Activated CD8-positive, alpha-beta memory T cell treated with anti-CD3 and anti-CD28 coated beads for 36 hours (primary cell): ENCODE data around the gene WDPCP. TPM values are rescaled to one million over a fixed set of nuclear protein-coding genes. Genes with fewer than 3 reads are reported as not detected.
"Not testable (repeated sequence)": the region's sequence is repeated elsewhere in the genome, so short reads cannot be mapped to it uniquely, and the experiment has no call there.

Experiments
- CTCF ChIA-PET: fragments of 350-600 bp; sonication (Branson Sonifier 250); formaldehyde crosslinking; loops from one replicate; lab custom pipeline; 2021; ENCODE audit warnings: antibody characterized with exemption; lab: Charles Lee
- POLR2A ChIA-PET: fragments of 350-600 bp; sonication (Branson Sonifier 250); formaldehyde crosslinking; loops from one replicate; lab custom pipeline; 2021; ENCODE audit warnings: antibody characterized with exemption; lab: Charles Lee
- total RNA-seq, 2 experiments: library from RNA; stranded (reverse); gene quantifications; one replicate each; pipeline ENCODE4 v1.2.3, GENCODE V29; 2021

Gene WDPCP, protein sequence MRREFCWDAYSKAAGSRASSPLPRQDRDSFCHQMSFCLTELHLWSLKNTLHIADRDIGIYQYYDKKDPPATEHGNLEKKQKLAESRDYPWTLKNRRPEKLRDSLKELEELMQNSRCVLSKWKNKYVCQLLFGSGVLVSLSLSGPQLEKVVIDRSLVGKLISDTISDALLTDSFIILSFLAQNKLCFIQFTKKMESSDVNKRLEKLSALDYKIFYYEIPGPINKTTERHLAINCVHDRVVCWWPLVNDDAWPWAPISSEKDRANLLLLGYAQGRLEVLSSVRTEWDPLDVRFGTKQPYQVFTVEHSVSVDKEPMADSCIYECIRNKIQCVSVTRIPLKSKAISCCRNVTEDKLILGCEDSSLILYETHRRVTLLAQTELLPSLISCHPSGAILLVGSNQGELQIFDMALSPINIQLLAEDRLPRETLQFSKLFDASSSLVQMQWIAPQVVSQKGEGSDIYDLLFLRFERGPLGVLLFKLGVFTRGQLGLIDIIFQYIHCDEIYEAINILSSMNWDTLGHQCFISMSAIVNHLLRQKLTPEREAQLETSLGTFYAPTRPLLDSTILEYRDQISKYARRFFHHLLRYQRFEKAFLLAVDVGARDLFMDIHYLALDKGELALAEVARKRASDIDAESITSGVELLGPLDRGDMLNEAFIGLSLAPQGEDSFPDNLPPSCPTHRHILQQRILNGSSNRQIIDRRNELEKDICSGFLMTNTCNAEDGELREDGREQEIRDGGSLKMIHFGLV
- total RNA-seq = 1 to 10 TPM; 5.5 to 7.8 TPM

DNA sequence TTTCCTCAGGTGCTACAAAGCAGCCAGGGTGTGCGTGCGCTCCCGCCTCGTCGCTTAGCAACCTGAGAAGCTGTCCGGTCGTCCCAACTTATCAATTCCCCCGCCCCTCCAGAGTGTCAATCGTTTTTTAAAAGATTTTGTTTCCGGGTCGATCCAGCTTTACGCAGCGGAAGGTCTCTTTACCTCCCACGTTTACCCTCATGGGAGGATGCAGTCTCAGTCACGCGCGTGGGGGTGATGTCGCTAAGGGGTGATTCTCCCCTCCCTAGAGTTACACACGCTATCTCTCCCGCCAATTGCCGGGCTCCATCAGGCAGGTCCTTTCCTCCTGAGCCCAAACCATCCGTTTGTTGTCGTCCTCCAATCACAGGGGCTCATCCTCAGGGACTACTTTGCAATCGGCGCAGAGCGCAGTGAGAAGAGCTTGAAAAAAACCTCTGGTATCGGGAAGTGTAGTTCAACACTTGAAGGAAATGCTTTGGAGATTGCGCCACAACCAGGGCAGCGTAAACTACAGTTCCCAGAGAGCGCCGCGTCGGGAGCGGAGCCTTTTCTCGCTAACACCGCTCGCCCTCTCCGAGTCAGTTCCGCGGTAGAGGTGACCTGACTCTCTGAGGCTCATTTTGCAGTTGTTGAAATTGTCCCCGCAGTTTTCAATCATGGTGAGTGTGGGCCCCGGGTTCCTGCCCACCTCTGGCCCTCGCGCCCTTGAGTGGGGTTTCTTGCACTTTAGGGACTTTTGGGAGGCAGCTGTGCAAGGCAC, at the start of gene WDPCP, which contains the start of gene MDH1:
Gene WDPCP, minus strand, starts transcription at position 93 of the 763 bp plus-strand sequence. CDS start 206 bp downstream, outside the sequence.
Gene MDH1, plus strand, starts transcription at position 579 of the 763 bp plus-strand sequence. Its CDS starts 81 bp downstream, at position 660.
- ChIA-PET POLR2A (interaction anchor here (0.7 to 1.1 kb wide), 4 partner anchors 9 to 273 kb away, joined by 3 to 8 read pairs (median 4); partner anchors contain the start of gene UGP2), CTCF (interaction anchor here (1.2 kb wide), 1 partner anchor 11 kb away, joined by 4 read pairs; no protein-coding TSS in a partner anchor)

DNA sequence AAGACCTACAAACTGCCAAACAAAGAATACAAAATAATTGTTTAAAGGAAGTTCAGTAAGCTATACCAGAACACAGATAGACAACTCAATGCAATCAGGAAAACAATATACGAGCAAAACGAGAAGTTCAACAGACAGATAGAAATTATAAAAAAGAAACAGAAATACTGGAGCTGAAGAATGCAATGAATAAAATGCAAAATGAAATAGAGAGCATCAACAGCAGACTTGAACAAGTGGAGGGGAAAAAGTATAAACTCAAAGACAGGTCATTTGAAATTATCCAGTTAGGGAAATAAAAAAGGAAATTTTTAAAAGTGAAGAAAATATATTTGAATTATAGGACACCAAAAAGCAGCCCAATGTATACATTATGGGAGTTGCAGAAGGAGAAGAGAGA, 44.1 kb upstream of the WDPCP start:
- POLR2A ChIA-PET = interaction anchor here (0.6 kb wide), 1 partner anchor 12 kb away, joined by 3 read pairs; no protein-coding TSS in a partner anchor
- CTCF ChIA-PET = no interaction called here

DNA sequence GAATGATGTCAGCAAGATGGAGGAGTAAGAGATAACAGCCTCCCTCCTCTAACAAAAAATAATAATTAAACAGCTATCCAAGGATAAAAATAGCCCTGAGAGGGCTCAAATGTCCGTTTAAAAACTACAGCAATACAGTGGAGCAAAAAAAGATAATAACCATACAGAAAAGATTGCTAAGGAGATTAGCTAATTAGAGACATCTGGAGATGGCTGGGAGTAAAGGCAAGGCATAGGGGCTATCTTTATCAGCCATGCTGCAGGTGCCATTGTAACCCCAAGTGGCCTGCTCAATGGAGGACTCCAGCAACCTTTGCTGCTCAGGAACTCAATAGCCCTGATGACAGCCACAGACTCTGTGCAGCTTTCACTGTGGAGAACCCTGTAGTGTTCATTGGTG, 43.2 kb upstream of the WDPCP start:
- CTCF ChIA-PET = no interaction called here
- POLR2A ChIA-PET = no interaction called here

DNA sequence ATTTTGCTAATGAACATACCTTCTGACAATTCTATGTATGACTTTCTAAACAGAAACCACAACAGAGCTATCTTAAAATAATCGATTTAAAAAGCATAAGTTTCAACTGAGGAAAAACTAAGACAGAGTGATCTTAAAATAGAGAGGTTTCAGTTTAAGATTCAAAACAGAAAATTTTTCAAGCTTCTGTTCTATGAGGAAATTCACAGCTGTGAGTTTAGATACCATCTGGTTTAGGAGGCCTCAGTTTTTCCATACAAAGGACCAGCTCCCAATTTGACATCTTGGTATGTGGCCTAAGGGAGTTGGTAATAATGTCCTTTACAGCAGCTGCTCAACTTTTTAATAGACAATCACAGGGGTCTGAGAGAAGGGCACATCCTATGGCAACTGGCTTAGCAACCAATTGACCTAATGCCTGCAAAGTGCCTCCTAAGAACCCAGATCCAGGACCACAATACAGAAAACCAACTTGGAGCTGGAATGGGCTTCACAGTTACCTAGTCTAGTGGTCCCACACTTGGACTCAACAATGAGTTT, 40.2 kb upstream of the WDPCP start:
- ChIA-PET POLR2A (interaction anchor here (0.7 kb wide), 1 partner anchor 213 kb away, joined by 3 read pairs; the partner anchor contains the start of gene UGP2), CTCF (no interaction called here)

DNA sequence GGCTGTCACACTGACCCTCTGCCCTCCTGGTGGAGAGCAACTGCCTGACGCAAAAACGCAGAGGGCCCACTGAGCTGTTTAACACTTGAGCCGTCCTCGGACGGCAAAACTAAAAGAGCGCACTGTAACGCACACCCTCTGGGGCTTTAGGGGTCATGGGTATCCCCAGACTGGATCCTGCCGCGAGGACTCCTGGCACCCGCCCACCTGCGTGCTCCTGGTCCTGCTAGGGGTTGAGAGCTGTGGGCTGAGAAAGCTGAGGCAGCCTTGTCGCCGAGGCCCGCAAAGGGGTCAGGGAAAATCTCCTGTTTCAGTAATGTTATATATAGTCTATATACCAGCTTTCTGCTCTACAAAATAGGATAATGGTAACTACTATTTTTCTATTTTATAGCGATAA, 39.6 kb upstream of the WDPCP start:
- ChIA-PET CTCF (no interaction called here), POLR2A (no interaction called here)

DNA sequence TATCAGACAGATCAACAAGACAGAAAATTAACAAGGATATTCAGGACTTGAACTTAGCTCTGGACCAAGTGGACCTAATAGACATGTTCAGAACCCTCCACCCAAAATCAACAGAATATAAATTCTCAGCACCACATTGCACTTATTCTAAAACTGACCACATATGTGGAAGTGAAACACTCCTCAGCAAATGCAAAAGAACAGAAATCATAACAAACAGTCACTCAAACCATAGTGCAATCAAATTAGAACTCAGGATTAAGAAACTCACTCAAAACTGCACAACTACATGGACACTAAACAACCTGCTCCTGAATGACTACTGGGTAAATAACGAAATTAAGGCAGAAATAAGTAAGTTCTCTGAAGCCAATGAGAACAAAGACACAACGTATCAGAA, 35.5 kb upstream of the WDPCP start:
- POLR2A ChIA-PET, CTCF ChIA-PET: not testable (repeated sequence)

DNA sequence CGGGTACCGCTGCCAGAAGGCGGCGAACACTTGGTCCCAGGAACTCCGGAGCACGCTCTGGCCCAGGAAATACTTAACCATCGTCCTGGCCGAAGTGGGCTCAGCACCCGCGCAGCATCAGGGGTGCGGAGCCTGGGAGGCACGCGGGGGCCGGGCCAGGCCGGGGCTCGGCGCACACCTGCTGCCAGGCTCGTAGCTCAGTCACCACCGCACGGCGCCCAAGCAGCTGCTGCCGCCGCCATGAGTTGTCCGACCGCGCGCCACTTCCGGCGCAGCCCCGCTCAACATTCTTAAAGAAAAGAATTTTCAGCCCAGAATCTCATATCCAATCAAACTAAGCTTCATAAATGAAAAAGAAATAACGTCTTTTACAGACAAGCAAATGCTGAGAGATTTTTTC, 34.5 kb upstream of the WDPCP start:
- ChIA-PET CTCF (no interaction called here), POLR2A (no interaction called here)

DNA sequence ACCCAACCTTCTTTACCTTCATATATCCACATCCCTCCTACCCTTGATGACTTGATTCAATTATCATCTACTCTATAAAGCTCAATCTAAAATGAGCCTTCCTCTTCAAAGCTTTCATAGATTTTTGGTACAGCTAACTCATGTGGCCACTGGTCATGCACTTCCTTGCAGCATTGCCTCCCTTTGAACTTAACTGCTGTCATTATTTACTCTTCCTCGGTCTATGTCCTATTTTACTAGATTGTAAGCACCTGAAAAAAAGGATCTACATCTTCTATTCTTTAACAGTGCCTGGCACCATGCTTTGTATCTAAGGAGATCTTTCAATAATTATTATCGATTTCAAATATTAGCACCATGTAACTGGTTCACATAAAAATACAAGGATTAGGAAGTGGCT, 31.1 kb upstream of the WDPCP start:
- POLR2A ChIA-PET = no interaction called here
- CTCF ChIA-PET = no interaction called here

DNA sequence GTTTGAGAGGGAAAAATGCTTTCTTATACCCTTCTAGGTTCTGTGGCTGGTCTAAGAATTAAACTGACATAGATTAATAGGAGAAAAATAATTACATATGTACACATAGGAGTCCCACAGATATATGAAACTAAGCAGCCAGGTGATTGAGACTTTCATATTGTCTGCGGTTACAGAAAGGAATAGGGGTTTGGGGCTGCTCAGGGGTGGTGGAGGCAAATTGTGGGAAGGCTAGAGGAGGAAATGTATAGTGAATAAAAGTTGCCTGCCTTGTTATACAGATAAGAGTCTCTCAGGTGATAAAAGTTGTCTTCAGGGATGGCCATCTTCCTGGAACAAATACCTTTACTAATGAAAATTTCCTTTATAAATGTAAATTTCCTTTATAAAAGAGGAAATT, 29.1 kb upstream of the WDPCP start:
- ChIA-PET POLR2A (no interaction called here), CTCF (no interaction called here)

DNA sequence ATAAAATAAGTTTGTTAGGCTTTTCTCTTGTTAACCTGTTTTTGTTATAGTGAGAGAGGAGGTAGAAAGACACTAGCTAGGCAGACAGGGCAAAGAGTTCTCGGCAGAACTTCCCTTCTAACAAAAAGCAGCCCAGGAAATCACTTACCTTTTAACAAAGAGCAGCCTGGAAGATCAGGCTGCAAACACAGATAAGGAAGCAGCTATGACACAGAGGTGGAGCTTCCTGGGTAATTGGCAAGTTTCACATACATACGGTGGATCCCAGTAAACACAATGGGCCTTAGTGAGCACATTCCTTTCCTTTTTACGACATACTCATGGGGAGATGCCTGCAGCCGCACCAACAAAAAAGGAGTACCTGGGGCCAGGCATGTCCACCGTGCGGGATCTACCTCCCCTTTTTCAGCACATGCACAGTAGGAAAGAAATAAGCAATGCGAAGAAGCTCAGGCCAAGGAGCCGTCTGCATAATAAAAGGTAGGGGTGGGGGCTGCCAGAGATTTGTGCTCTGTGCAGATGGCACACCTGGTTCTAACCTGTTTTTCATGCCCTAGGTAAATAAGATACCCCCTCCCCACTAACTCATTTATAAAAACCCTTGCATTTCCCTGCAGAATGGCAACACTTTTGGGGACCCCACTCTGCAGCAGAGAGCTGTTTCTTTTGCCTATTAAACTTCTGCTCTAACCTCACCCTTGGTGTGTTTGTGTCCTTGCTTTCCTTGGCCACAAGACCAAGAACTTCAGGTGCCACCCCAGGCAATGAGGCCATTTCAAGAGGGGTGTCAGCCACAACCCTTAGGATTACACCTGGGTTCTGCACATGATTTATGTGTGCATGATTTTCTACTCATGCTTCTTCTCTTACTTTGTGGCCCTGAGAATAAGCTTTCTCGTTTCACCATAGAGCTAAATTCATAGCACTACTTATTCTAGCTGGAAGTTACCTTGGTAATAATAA, 27.0 kb upstream of the WDPCP start:
- CTCF ChIA-PET = no interaction called here
- POLR2A ChIA-PET = no interaction called here

DNA sequence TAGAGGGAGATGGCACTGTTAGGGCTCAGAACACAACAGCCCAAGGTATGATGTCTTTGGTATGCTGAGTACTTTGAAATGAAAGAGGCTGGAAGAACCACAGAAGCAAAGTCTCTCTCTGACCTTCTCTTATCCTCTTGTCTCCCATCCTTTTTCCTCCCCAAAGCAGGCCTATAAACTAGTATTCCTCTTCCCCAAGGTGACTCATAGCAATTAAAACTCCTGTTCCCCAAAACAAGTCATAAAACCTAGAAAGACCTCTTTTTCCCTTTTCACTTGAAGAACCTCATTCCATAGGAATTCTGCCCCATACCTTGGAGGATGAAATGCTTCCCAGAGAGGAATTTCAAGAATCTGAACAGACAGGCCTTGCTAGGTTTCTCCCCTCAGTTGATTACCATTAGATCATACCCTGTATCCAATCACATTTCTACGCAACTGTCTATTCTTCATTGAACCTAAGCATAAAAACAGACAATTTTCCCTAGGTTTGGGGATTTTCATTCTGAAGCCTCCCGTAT, 26.2 kb upstream of the WDPCP start:
- POLR2A ChIA-PET = no interaction called here
- CTCF ChIA-PET = no interaction called here

DNA sequence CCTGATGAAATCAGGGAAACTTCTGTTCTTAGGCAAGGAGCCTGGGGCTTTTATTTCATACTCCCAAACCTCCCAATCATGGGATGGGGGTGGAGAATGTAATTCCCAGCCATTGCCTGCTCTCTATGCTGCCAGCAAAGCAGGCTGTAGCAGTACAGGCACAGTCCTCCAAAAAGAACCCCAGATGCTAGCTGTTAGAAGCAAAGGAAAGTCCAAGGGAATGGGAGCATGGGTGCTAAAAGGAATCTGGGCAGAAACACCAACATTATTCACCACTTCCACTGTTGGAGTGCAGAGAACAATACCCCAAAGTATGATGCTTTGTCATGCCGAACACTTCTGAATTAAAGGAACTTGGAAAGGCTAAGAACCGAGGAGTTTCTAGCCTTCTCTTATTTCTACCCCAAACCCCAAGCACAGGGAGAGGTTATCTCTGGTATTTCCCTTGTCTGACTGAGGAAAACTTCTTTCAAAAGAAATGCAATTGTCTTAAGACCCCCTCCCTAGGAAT, 25.2 kb upstream of the WDPCP start:
- ChIA-PET POLR2A (no interaction called here), CTCF (no interaction called here)

DNA sequence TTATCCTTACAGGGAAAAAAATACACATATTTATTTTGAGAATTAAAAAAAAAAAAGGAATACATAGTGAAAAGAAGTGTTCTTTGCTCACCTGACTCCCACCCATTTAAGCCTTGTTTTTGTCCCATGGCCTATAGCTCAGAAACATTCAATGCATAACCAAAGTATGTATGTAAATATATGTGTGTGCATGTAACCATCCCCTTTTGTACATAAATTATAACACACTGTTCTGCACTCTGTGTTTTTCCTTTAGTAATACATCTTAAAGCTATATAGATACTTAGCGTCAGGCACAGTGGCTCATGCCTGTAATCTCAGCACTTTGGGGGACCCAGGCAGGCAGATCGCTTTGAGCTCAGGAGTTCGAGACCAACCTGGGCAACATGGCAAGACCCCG, 22.2 kb upstream of the WDPCP start:
- ChIA-PET CTCF (no interaction called here), POLR2A (no interaction called here)

DNA sequence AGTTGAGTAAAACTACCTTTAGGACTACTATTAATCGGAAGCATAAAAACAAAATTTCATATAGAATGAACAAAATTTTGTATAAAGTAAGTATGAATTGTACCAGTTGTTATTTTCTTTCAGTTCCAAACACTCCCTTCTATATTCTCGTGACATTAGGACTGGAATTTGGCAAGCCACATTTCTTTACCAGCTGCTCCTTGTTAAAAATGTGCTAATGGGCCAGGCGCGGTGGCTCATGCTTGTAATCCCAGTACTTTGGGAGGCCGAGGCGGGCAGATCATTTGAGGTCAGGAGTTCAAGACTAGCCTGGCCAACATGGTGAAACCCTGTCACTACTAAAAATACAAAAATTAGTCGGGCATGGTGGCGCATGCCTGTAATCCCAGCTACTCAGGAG, 20.6 kb upstream of the WDPCP start:
- POLR2A ChIA-PET, CTCF ChIA-PET: not testable (repeated sequence)

DNA sequence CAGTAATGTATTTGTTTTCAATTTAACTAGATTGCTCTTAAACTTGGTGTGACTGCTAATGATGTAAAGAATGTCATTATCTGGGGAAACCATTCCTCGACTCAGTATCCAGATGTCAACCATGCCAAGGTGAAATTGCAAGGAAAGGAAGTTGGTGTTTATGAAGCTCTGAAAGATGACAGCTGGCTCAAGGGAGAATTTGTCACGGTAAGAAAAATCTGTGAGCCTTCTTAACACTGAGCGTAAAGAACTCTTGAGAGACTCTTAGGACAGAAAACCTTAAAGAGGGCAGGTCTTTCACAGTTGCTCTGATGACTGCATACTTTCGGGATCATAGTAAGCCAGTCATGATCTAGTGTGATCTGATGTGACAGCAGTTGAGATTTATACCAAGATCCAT, 16.4 kb upstream of the WDPCP start:
- POLR2A ChIA-PET = no interaction called here
- CTCF ChIA-PET = no interaction called here

DNA sequence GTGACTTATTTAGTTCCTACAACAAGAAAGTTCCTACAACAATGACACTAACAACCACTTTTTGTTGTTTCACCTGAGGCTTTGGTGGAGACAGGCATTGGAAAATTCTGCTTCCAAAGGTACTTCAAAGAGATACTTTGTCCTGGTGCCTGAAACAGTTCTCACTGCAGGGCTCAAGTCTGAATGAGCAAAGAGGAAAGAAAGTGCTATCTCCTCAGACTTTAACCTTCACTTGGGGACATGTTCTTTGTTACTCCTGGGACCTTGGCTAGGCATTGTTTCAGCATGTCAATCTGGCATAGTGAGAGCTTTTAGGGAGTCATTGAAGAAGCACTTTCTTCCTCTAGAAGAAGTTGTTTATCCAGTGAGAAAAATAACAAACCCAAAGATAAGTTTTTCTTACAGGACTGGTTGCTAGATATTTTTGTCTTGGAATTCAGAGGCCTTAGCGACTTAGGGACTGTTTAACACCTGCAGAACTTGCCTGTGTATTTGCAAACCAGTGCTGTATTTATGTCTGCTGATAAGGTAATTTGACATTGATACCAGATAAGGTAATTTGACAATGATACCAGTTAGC, 12.7 kb upstream of the WDPCP start:
- ChIA-PET POLR2A (no interaction called here), CTCF (no interaction called here)

DNA sequence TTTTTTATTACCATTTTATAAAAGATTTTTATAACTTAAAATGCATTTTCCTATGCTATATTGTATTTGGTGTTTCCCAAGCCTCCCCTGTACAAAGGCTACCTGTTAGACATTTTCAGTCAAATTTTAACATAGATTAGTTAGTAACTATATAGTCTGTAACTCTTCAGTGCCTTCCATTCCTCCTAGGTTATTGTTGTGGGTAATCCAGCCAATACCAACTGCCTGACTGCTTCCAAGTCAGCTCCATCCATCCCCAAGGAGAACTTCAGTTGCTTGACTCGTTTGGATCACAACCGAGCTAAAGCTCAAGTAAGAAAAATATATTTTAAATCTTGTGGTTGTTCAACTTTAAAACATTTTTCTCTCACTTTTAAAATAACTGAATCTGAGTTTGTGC, 10.7 kb upstream of the WDPCP start:
- ChIA-PET POLR2A (no interaction called here), CTCF (no interaction called here)
